CD4-positive, alpha-beta T cell treated with Interleukin-12 subunit alpha and Interleukin-12 subunit beta, for 1 hour (primary cell): ENCODE data around the gene MERTK.
A peak's percentile ranks its signal among the peaks of the same experiment; 100 is the strongest.
"Not testable (repeated sequence)": the region's sequence is repeated elsewhere in the genome, so short reads cannot be mapped to it uniquely, and the experiment has no call there.

Source experiments
- DNase-seq: peaks from one replicate; pipeline ENCODE4 v3.0.0-alpha.2; 2020

MERTK gene

GRCh38 chr2:112048887-112049286, 150.5 kb downstream of the MERTK start:
- peak; percentile 70 for DNase-seq

- DNase-seq = no peak
These were observed 151.9 kb downstream of the MERTK start for GRCh38 chr2:112050316-112050715.

DNA sequence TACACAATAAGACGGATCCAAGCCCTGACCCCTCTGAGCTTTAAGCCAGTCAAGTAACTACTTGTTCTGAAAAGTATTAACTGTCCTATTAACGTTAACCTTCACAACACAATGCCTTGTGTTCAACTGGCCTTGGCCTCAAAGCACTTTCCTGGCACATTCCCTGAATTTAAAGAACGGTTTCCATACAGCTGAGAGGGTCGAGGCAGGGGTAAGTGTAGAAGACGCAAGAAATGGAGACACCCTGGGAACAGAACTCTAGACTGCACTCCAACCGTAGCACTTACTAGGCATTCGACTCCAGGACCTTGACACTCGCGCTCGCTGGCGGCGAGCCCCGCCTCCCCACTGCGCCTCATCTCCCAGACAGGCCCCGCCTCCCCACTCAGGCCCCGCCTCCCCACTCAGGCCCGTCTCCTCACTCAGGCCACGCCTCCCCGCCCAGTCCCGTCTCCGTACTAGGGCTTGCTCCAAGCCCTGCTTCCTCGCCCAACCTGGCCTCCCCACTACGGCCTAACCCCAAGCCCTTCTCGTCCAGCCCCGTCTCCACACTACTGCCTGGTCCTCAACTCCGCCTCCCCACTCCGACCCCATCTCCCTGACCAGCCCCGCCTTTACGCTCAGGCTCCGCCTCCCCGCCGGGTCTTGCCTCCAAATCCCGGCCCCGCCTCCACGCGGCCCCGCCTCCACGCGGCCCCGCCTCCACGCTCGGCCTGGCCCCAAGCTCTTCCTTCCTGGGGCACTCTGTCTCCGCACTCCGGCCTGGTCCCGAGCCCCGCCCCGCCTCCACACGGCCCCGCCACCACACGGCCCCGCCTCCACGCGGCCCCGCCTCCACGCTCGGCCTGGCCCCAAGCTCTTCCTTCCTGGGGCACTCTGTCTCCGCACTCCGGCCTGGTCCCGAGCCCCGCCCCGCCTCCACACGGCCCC, 155.8 kb downstream of the MERTK start:
- DNase-seq = peak; percentile 97

DNA sequence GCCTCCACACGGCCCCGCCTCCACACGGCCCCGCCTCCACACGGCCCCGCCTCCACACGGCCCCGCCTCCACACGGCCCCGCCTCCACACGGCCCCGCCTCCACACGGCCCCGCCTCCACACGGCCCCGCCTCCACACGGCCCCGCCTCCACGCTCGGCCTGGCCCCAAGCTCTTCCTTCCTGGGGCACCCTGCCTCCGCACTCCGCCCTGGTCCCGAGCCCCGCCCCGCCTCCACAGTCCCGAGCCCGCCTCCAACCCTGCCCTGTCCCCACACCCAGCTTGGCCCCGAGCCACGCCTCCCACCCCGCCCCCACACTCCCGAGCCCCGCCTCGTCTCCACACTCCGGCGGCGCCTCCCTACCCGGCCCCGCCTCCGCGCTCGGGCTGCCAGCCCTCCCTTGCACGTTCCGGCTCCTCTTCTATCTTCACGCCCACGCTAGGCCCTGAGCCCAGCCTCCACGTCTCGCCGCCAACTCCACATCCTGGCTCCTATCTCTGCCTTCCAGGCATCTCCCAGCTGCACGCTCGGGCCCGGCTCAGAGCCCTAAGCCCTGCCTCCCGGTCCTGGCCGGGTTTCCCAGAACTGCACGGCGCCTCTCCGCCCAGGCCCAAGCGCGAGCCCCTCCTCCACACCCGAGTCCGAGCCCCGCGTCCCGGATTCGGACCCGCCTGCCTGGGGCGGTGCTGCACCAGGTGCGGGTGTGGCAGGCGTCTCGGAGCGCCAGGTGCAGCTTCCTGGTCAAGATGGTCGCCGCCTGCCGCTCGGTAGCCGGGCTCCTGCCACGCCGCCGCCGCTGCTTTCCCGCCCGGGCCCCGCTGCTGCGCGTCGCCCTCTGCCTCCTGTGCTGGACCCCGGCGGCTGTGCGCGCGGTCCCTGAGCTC, 156.7 kb downstream of the MERTK start, which contains the start of gene TMEM87B:
TMEM87B (plus strand) TSS at position 423 of the 883 bp plus-strand sequence; CDS start at position 746, 323 bp downstream.
- DNase-seq = peak; percentile 98

GRCh38 chr2:112055730-112056625, 157.6 kb downstream of the MERTK start:
- DNase-seq = peak; percentile 17

GRCh38 chr2:112056626-112056987, 158.2 kb downstream of the MERTK start:
- no peak for DNase-seq

DNA sequence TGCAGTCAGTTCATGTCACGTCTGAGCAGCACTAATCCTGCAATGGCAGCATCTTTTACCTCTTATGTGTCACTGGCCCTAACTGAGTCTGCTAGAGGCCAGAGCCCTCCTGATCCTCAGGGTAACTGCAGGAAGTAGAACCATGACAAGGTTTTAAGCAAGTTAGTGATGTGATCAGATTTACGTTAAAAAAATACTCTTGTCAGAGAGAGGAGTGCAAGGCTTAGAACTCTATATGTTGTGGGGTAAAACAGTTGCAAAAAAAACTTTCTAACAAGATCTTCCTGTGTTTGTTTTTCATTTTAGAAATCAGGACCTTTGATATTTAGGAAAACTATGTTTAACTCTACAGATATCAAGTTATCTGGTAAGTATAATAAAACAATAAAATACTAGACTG, 161.3 kb downstream of the MERTK start:
- DNase-seq = no peak

DNA sequence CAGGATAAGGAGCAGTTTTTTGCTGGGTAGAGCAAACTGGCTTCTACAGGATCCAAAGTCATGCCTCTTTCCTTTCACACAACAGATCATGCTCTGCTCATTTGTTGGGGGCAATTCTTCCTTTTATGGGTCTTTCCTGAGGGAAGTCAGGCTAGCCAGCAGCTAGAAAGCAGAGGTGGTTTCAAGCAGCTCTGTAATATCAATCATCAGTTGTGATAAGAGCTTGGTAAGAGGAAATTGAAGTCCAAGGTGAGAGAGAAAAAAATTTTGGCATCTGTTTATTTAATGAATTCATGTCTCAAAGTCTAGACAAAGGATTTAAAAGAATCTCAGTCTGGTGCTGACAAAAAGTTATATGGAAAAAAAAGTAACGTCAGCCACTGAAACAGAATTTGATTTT, 162.9 kb downstream of the MERTK start:
- DNase-seq = no peak

DNA sequence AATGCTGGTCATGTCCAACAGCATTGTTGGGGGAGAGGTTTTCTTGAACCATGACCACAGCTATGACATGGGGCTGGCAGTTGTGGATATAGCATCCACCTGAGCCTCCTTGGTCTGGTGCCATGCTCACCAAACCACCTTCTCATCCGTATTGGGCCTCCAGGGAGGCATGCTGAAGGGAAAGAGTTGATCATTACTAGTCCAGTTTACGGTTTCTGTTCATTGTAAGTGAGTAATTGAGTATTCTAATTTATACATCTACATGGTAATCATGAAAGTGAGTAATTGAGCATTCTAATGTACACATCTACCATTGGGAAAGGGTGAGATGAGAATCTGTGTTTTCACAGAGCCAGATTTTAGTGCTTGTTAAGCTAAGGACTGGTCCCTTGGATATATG, 163.4 kb downstream of the MERTK start:
- DNase-seq = no peak

GRCh38 chr2:112062894-112063293, 164.5 kb downstream of the MERTK start:
- no peak for DNase-seq

DNA sequence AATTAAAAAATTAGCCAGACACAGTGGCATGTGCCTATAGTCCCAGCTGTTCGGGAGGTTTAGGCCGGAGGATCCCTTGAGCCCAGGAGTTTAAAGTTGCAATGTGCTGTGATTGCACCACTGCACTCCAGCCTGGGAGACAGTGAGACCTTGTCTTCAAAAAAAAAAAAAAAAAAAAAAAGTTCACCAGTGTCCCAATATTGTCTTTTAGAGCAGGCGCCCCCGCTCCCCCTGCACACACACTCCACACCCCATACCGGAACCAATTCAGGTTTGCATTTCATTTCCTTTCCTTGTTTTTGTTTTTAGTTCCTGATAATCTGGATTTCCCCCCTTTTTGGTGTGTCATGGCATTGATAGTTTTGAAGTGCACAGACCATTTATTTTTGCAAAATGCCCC, 167.1 kb downstream of the MERTK start:
- no peak for DNase-seq

DNA sequence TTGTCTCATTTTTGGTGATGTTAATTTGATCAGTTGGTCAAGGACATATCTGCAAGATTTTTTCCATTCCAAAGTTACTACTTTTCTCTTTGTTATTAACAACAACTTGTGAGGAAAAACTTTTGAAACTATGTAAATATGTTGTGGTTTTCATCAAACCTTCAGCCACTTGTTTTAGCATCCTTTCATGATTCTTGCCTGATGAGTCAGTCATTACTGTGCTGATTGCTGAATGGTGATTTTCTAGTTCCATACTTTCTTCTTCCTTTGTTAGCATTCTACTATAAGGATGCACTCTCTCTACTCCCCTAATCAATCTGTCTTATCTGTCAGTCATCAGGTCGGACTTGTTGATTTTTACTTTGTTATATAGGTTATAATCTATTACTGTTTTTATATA, 167.6 kb downstream of the MERTK start:
- no peak for DNase-seq

DNA sequence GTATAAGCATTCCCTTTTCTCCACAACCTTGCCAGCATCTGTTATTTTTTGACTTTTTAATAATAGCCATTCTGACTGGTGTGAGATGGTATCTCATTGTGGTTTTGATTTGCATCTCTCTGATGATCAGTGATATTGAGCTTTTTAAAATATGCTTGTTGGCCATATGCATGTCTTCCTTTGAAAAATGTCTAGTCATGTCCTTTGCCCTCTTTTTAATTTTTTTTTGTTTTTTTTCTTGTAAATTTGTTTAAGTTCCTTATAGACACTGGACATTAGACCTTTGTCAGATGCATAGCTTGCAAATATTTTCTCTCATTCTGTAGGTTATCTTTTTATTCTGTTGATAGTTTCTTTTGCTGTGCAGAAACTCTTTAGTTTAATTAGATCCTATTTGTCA, 171.4 kb downstream of the MERTK start:
- DNase-seq = not testable (repeated sequence)

DNA sequence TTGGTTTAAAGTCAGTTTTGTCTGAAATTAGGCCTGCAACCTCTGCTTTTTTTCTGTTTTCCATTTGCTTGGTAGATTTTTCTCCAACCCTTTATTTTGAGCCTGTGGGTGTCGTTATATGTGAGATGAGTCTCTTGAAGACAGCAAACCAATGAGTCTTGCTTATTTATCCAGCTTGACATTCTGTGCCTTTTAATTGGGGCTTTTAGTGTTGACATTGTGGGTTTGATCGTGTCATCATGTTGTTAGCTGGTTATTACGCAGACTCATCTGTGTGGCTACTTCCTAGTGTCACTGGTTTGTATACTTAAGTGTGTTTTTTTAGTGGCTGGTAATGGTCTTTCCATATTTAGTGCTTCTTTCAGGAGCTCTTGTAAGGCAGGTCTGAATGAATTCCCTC, 175.5 kb downstream of the MERTK start:
- DNase-seq = no peak

DNA sequence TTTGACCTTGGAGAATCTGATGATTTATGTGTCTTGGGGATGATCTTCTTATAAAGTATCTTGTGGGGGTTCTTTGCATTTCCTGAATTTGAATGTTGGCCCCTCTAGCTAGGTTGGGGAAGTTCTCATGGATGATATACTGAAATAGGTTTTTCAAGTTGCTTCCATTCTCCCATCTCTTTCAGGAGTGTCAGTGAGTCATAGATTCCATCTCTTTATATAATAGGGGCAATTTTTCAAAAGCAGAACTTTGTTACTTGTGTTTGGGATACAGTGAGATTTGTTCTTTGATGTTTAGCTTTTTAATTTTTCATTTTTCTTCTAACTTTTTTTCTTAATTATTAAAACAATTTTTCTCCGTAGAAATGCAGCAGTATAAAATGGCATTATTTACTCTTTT, 176.1 kb downstream of the MERTK start:
- DNase-seq = no peak

- no peak for DNase-seq
These were observed 177.3 kb downstream of the MERTK start for GRCh38 chr2:112075490-112076260.

GRCh38 chr2:112077814-112078213, 179.4 kb downstream of the MERTK start:
- DNase-seq = no peak
